Fibroblast of lung (primary cell): ENCODE data around the gene TIMP1. TPM values are rescaled to one million over a fixed set of nuclear protein-coding genes. Genes with fewer than 3 reads are reported as not detected.

ENCODE experiments used
- DNase-seq, 2 donors: peaks; one replicate each; pipeline versions ENCODE4 v3.0.0 to v3.0.0-alpha.2; 2010; ENCODE audit warnings: low read depth in 2 of 2
- H2AFZ ChIP-seq: 2 replicates; pipeline ENCODE4 v1.5.1; 2012; ENCODE audit warnings: low read length, control low read depth, inconsistent platforms
- H3K27ac ChIP-seq: 2 replicates; pipeline ENCODE4 v1.5.1; 2011; ENCODE audit warnings: low read length, control low read depth; ENCODE audit not compliant: insufficient read depth
- H3K27me3 ChIP-seq: 2 replicates; pipeline ENCODE4 v1.5.1; 2011; ENCODE audit warnings: mild to moderate bottlenecking, low read length; ENCODE audit not compliant: control insufficient read depth, insufficient read depth
- H3K36me3 ChIP-seq: 2 replicates; pipeline ENCODE4 v1.5.1; 2011; ENCODE audit warnings: low read length; ENCODE audit not compliant: control insufficient read depth, insufficient read depth
- H3K4me1 ChIP-seq: 2 replicates; pipeline ENCODE4 v1.5.1; 2011; ENCODE audit warnings: low read length; ENCODE audit not compliant: control insufficient read depth, insufficient read depth; ENCODE audit errors: extremely low read depth
- H3K4me2 ChIP-seq: 2 replicates; pipeline ENCODE4 v1.5.1; 2011; ENCODE audit warnings: low read length, control low read depth; ENCODE audit not compliant: insufficient read depth; ENCODE audit errors: extremely low read depth
- H3K4me3 ChIP-seq, 4 experiments: fragments of 200-600 bp in 1 of 4; sonication (generic) in 1 of 4; replicated peaks in 1 of 4; 2 replicates each; pipeline ENCODE4 v1.5.1; 2011 to 2016; ENCODE audit warnings: low read length in 4 of 4, low read depth in 3 of 4, mild to moderate bottlenecking in 3 of 4, control low read depth in 2 of 4, inconsistent platforms in 1 of 4, mixed read lengths in 1 of 4; ENCODE audit not compliant: insufficient read depth in 1 of 4; ENCODE audit errors: control extremely low read depth in 1 of 4
- H3K79me2 ChIP-seq: 2 replicates; pipeline ENCODE4 v1.5.1; 2012; ENCODE audit warnings: mild to moderate bottlenecking, low read length, inconsistent platforms; ENCODE audit not compliant: control insufficient read depth, insufficient read depth
- H3K9ac ChIP-seq: 2 replicates; pipeline ENCODE4 v1.5.1; 2011; ENCODE audit warnings: mild to moderate bottlenecking, low read length, control low read depth; ENCODE audit not compliant: insufficient read depth
- H3K9me3 ChIP-seq: 2 replicates; pipeline ENCODE4 v1.5.1; 2012; ENCODE audit warnings: low read depth, low read length; ENCODE audit not compliant: control insufficient read depth, insufficient read depth
- H4K20me1 ChIP-seq: 2 replicates; pipeline ENCODE4 v1.5.1; 2011; ENCODE audit warnings: low read length; ENCODE audit not compliant: control insufficient read depth, insufficient read depth; ENCODE audit errors: extremely low read depth
- CTCF ChIP-seq, 2 donors: IDR thresholded peaks in 1 of 2; conservative IDR thresholded peaks in 1 of 2; 1 replicate in 1 of 2; 2 replicates in 1 of 2; pipeline ENCODE4 v1.5.1; 2011 to 2012; ENCODE audit warnings: low read length in 2 of 2, control low read depth in 1 of 2, inconsistent platforms in 1 of 2, low read depth in 1 of 2, mild to moderate bottlenecking in 1 of 2
- EZH2 ChIP-seq: IDR thresholded peaks from 2 replicates; pipeline ENCODE4 v1.5.1; 2012; ENCODE audit warnings: low read length, control low read depth, mild to moderate bottlenecking; ENCODE audit errors: missing control alignments
- polyA plus RNA-seq, 2 donors: library from polyadenylated mRNA; depleted of rRNA in 1 of 2; stranded (reverse) in 1 of 2; unstranded in 1 of 2; fragments of >200 nt; gene quantifications; 2 replicates each; pipeline ENCODE4 v1.2.1, GENCODE V29; 2011 to 2012; ENCODE audit warnings: missing spikeins in 1 of 2
- total RNA-seq: library from RNA; depleted of rRNA; stranded (reverse); fragments of >200 nt; gene quantifications from 2 replicates; pipeline ENCODE4 v1.2.1, GENCODE V29; 2014

TIMP1 gene
- total and polyA plus RNA-seq, 2 donors (not counting 1 experiment from before 2014, with no cell fraction given), result 845 to 1,117 TPM

- Histone ChIP-seq H3K4me1 (no peaks in the 10 kb centered on the region), H3K9ac (no peak overlapping the region), H3K27me3 (no peaks in the 10 kb centered on the region), H3K9me3 (no peaks in the 10 kb centered on the region), H3K27ac (no peak overlapping the region), H3K79me2 (peaks cover 26% of the 10 kb centered on the region), H3K4me2 (peak overlapping the region; percentile 85), H3K4me3 (peak overlapping the region in 3 of 4 experiments; percentile 21 to 73 (median 73)), H4K20me1 (no peaks in the 10 kb centered on the region), H3K36me3 (peaks cover 3% of the 10 kb centered on the region), H2AFZ (no peak overlapping the region)
- TF ChIP-seq EZH2 (no peak), CTCF (conservative IDR thresholded peaks at IDR 0.05 in 1 of 2, IDR thresholded peaks at IDR 0.05 in 1 of 2; ENCODE audit: low read depth in 1 of 2, low read length in 2 of 2) (no peak)
- DNase-seq, result no peak
Observed at GRCh38 chrX:47584714-47585113, 2.5 kb downstream of the TIMP1 start.

GRCh38 chrX:47585273-47585672 lies 3.0 kb downstream of the TIMP1 start:
- Histone ChIP-seq H3K27ac (no peak overlapping the region), H3K4me3 (peak overlapping the region in 1 of 4 experiments; percentile 73), H4K20me1 (no peaks in the 10 kb centered on the region), H3K79me2 (peaks cover 26% of the 10 kb centered on the region), H3K36me3 (peaks cover 3% of the 10 kb centered on the region), H3K9me3 (no peaks in the 10 kb centered on the region), H2AFZ (no peak overlapping the region), H3K4me1 (no peaks in the 10 kb centered on the region), H3K4me2 (peak overlapping the region; percentile 85), H3K9ac (no peak overlapping the region), H3K27me3 (no peaks in the 10 kb centered on the region)
- no peak for DNase-seq
- TF ChIP-seq EZH2 (no peak), CTCF (conservative IDR thresholded peaks at IDR 0.05 in 1 of 2, IDR thresholded peaks at IDR 0.05 in 1 of 2; ENCODE audit: low read depth in 1 of 2, low read length in 2 of 2) (no peak)

- no peak for DNase-seq
- Histone ChIP-seq H3K4me1 (no peaks in the 10 kb centered on the region), H3K4me3 (peak overlapping the region in 1 of 4 experiments; percentile 73), H3K27ac (no peak overlapping the region), H2AFZ (no peak overlapping the region), H3K9ac (no peak overlapping the region), H4K20me1 (no peaks in the 10 kb centered on the region), H3K4me2 (peak overlapping the region; percentile 25), H3K36me3 (peaks cover 3% of the 10 kb centered on the region), H3K27me3 (no peaks in the 10 kb centered on the region), H3K79me2 (peaks cover 26% of the 10 kb centered on the region), H3K9me3 (no peaks in the 10 kb centered on the region)
- no peak for TF ChIP-seq EZH2
Observed at GRCh38 chrX:47586043-47586787, 4.0 kb downstream of the TIMP1 start.
